PC-3 (cell line): ENCODE data around the gene SDC1. TPM values are rescaled to one million over a fixed set of nuclear protein-coding genes. Genes with fewer than 3 reads are reported as not detected.

Experiments
- ATAC-seq: fragments of 200-7000 bp; cut with Tn5 transposase; 2 replicates; pipeline ENCODE4 v1.9.1; 2020; ENCODE audit warnings: mild to moderate bottlenecking, moderate library complexity
- BruUV-seq: library from RNA; stranded (reverse); fragments of 400-500 nt; replicated peaks from 2 replicates; lab custom pipeline; 2021; lab: Mats Ljungman, UMichigan
- CTCF ChIA-PET: fragments of 300-600 bp; sonication (Branson Sonifier 250); formaldehyde crosslinking; loops from one replicate; lab custom pipeline; 2022; ENCODE audit warnings: antibody characterized with exemption; lab: Charles Lee
- POLR2A ChIA-PET: fragments of 300-600 bp; sonication (Branson Sonifier 250); formaldehyde crosslinking; loops from one replicate; lab custom pipeline; 2022; ENCODE audit warnings: antibody characterized with exemption; ENCODE audit not compliant: unreplicated experiment; lab: Charles Lee
- DNase-seq: peaks from one replicate; pipeline ENCODE4 v3.0.0-alpha.2; 2015
- H2AFZ ChIP-seq: fragments of 300-600 bp; sonication (generic); 2 replicates; pipeline ENCODE4 v1.6.0; 2016; ENCODE audit warnings: antibody characterized with exemption, low read length
- H3F3A ChIP-seq: fragments of 300-600 bp; sonication (generic); one replicate; pipeline ENCODE4 v1.6.0; 2017; ENCODE audit warnings: antibody characterized with exemption, low read length, control low read depth, mild to moderate bottlenecking; ENCODE audit not compliant: unreplicated experiment
- H3K27ac ChIP-seq: fragments of 300-600 bp; sonication (generic); 2 replicates; pipeline ENCODE4 v1.5.1; 2016; ENCODE audit warnings: mild to moderate bottlenecking, low read length
- H3K27me3 ChIP-seq: fragments of 300-600 bp; sonication (generic); 2 replicates; pipeline ENCODE4 v1.6.1; 2016; ENCODE audit warnings: low read length, mixed read lengths
- H3K36me3 ChIP-seq: fragments of 300-600 bp; sonication (generic); 2 replicates; pipeline ENCODE4 v1.6.1; 2016; ENCODE audit warnings: low read depth, mixed run types, low read length, mixed read lengths
- H3K4me1 ChIP-seq: fragments of 300-600 bp; sonication (generic); 2 replicates; pipeline ENCODE4 v1.5.1; 2016; ENCODE audit warnings: low read length; ENCODE audit not compliant: insufficient read depth
- H3K4me2 ChIP-seq: fragments of 300-600 bp; sonication (generic); 2 replicates; pipeline ENCODE4 v1.6.0; 2016; ENCODE audit warnings: low read length
- H3K4me3 ChIP-seq: fragments of 300-600 bp; sonication (generic); 2 replicates; pipeline ENCODE4 v1.5.1; 2016; ENCODE audit warnings: mild to moderate bottlenecking, low read length, mixed read lengths
- H3K79me2 ChIP-seq: fragments of 300-600 bp; sonication (generic); 2 replicates; pipeline ENCODE4 v1.6.1; 2017; ENCODE audit warnings: low read length, mixed read lengths
- H3K9ac ChIP-seq: fragments of 300-600 bp; sonication (generic); 2 replicates; pipeline ENCODE4 v1.6.0; 2016; ENCODE audit warnings: mild to moderate bottlenecking, low read length
- H3K9me2 ChIP-seq: fragments of 300-600 bp; sonication (generic); replicated peaks from 2 replicates; pipeline ENCODE4 v1.6.1; 2016; ENCODE audit warnings: mixed run types, low read length, mixed read lengths
- H3K9me3 ChIP-seq: fragments of 300-600 bp; sonication (generic); 2 replicates; pipeline ENCODE4 v1.6.1; 2016; ENCODE audit warnings: low read length, mixed read lengths
- H4K20me1 ChIP-seq: fragments of 300-600 bp; sonication (generic); 2 replicates; pipeline ENCODE4 v1.6.1; 2016; ENCODE audit warnings: low read length, mixed read lengths
- EZH2 ChIP-seq: fragments of 300-600 bp; sonication (generic); IDR thresholded peaks from one replicate; pipeline ENCODE4 v1.6.1; 2017; ENCODE audit warnings: antibody characterized with exemption, mild to moderate bottlenecking, low read length; ENCODE audit not compliant: unreplicated experiment
- EZH2phosphoT487 ChIP-seq: fragments of 300-600 bp; sonication (generic); IDR thresholded peaks from 2 replicates; pipeline ENCODE4 v1.6.1; 2018; ENCODE audit warnings: mild to moderate bottlenecking, antibody characterized with exemption, low read length, borderline replicate concordance
- intact Hi-C: fragments of 100-400 bp; cut with micrococcal nuclease; formaldehyde crosslinking; loops from 2 replicates; pipeline ENCODE4 v1.9.0; 2023
- total RNA-seq: library from RNA; depleted of rRNA; stranded (reverse); fragments of >200 nt; gene quantifications from 2 replicates; pipeline ENCODE4 v1.2.3, GENCODE V29; 2014
- TF ChIP-seq, protein P1 (sequence below): fragments of 300-600 bp; sonication (generic); conservative IDR thresholded peaks from 2 replicates; pipeline ENCODE4 v1.5.1; 2017; ENCODE audit warnings: antibody characterized with exemption, low read depth, mild to moderate bottlenecking, low read length

SDC1 gene
- total RNA-seq, 1 experiment from 2014 or later, result 358 TPM

GRCh38 chr2:20200697-20201555 is 24.0 kb downstream of the SDC1 start:
- Histone ChIP-seq H3K9me3 (no peaks in the 10 kb centered on the region), H3K27me3 (no peaks in the 10 kb centered on the region), H3K4me2 (no peak overlapping the region), H4K20me1 (no peaks in the 10 kb centered on the region; the same call in 1 of the 2 replicates), H3K4me1 (no peaks in the 10 kb centered on the region), H3K79me2 (peaks cover 2% of the 10 kb centered on the region; the same call in 1 of the 2 replicates), H3K9ac (no peak overlapping the region), H3F3A (no peaks in the 10 kb centered on the region), H3K36me3 (peaks cover 39% of the 10 kb centered on the region), H2AFZ (no peak overlapping the region), H3K27ac (no peak overlapping the region), H3K9me2 (no peaks in the 10 kb centered on the region), H3K4me3 (no peak overlapping the region)
- DNase-seq (no peak), ATAC-seq (no peak)
- BruUV-seq, result no TSS peak
- intact Hi-C loops, result no loop called here
- ChIA-PET POLR2A (no interaction called here), CTCF (no interaction called here)
- TF ChIP-seq EZH2 (no peak), EZH2phosphoT487 (no peak)
- TF ChIP-seq, protein P1, sequence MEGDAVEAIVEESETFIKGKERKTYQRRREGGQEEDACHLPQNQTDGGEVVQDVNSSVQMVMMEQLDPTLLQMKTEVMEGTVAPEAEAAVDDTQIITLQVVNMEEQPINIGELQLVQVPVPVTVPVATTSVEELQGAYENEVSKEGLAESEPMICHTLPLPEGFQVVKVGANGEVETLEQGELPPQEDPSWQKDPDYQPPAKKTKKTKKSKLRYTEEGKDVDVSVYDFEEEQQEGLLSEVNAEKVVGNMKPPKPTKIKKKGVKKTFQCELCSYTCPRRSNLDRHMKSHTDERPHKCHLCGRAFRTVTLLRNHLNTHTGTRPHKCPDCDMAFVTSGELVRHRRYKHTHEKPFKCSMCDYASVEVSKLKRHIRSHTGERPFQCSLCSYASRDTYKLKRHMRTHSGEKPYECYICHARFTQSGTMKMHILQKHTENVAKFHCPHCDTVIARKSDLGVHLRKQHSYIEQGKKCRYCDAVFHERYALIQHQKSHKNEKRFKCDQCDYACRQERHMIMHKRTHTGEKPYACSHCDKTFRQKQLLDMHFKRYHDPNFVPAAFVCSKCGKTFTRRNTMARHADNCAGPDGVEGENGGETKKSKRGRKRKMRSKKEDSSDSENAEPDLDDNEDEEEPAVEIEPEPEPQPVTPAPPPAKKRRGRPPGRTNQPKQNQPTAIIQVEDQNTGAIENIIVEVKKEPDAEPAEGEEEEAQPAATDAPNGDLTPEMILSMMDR, result no peak

DNA sequence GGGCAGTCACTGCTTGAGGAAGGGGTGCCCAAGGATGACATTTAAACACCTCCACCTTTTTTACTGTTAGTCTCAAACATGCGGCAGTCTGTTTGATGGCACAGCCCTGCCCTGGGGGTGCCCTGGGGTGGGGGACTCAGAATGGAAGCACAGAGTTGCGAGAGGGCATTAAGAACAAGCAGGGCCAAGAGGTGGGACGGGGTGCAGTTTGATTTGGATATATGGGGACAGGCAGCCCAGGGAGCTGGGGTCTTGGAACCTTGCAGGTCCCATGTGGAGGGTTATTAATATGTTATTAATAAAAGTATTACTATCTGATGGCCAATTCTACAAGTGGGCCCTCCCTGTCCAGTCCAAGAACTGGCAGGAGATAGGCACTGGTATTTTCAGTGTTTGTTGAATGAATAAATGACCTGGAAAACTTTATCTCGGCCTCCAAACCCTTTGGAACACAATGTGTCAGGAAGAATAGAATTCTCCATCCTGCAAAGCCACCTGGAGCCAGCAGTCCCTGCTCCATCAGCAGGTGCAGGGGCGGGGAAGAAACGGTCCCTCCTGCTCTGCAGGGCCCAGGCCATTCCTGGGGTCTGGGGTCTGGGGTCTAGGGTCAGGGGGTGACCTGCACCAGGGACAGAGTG is 25.2 kb downstream of the SDC1 start:
- H3K9me2 ChIP-seq, result no peaks in the 10 kb centered on the region
- no peak overlapping the region for H2AFZ ChIP-seq
- H4K20me1 ChIP-seq, result no peaks in the 10 kb centered on the region
- H3K9ac ChIP-seq, result no peak overlapping the region
- no peaks in the 10 kb centered on the region for H3K4me1 ChIP-seq
- no peak overlapping the region for H3K4me3 ChIP-seq
- peaks cover 31% of the 10 kb centered on the region for H3K36me3 ChIP-seq
- H3K4me2 ChIP-seq, result no peak overlapping the region
- CTCF ChIA-PET, result no interaction called here
- intact Hi-C loops, result no loop called here
- no peaks in the 10 kb centered on the region for H3K79me2 ChIP-seq
- POLR2A ChIA-PET, result no interaction called here
- ATAC-seq, result peak; percentile 4
- H3K27ac ChIP-seq, result no peak overlapping the region
- no peaks in the 10 kb centered on the region for H3K27me3 ChIP-seq
- BruUV-seq, result no TSS peak
- TF ChIP-seq EZH2, result no peak
- TF ChIP-seq, protein P1, result no peak
- H3F3A ChIP-seq, result no peaks in the 10 kb centered on the region
- no peak for DNase-seq
- no peaks in the 10 kb centered on the region for H3K9me3 ChIP-seq
